ENCODE results near the gene AURKB.
"Not testable (repeated sequence)": the region's sequence is repeated elsewhere in the genome, so short reads cannot be mapped to it uniquely, and the experiment has no call there.

AURKB gene

DNA sequence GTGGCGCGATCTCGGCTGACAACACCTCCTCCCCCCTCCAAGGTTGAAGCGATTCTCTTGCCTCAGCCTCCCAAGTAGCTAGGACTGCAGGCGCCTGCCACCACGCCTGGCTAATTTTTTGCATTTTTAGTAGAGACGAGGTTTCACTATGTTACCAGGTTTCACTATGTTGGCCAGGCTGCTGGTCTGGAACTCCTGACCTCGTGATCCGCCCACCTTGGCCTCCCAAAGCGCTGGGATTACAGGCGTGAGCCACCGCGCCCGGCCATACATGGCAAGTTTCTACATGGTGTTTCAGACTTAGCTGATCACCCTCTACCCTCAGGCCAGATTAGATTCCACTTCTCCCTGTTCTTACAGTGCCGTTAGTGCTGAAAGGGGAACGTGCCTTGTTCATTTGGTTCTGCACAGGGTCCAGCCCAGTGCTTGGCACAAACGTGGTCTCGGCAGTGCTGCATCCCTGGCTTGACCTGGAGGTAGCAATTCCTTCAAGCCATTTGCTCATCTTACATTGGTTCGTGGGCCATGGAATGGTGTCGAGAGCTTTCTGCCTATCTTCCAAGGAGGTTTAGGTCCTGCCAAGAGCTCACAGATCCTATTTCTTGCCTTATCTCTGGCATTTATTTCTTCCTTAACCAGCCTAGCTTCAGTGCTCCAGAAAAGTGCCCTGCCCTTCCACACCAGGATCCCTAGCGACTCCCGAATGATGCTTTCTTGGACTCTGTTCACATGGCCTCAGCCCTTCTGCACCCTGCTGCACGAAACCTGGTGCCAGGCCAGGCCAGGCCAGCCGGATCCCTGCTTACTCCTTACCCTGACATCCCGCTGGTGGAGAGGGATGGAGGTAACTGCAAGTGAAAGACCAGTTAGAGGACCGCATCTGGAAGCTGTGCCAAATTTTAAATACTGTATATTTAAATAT, 14.8 kb upstream of the AURKB start:
- no peak for DNase-seq

DNA sequence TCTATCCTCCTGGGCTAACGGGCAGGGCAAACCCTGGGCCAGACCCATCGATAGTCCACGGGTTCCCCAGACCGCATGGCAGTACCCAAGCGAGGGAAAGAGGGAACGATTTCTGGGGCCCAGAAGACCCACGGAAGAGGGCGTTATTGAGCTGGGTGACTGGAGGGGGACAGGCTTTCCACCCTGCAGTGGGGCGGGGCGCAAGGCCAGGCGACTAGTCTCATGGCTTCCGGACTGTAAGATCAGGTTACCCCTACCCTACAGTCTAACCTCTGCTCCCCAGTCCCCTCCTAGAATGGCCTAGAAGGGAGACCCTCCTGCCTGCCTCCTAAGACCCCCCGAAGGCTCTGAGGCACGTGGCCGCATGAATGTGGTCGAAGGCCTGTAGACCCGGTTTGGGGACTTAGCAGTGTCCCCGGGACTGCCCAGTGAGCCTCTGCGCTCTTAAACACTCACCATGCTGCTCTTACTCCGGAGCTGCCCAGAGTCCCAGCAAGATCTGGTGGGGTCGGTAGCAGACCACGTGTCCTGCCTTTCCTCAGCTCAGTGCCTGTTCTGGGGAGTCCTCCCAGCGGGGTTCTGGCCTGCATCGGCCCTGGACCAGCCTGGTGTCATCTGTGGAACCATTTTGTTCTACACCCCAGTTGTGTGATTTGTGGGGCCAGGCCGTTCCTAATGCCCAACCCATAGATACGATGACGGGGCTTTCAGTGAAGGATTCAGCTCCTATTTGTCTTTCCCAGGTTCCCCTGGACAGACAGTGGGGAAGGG, 13.2 kb upstream of the AURKB start:
- DNase-seq = no peak

DNA sequence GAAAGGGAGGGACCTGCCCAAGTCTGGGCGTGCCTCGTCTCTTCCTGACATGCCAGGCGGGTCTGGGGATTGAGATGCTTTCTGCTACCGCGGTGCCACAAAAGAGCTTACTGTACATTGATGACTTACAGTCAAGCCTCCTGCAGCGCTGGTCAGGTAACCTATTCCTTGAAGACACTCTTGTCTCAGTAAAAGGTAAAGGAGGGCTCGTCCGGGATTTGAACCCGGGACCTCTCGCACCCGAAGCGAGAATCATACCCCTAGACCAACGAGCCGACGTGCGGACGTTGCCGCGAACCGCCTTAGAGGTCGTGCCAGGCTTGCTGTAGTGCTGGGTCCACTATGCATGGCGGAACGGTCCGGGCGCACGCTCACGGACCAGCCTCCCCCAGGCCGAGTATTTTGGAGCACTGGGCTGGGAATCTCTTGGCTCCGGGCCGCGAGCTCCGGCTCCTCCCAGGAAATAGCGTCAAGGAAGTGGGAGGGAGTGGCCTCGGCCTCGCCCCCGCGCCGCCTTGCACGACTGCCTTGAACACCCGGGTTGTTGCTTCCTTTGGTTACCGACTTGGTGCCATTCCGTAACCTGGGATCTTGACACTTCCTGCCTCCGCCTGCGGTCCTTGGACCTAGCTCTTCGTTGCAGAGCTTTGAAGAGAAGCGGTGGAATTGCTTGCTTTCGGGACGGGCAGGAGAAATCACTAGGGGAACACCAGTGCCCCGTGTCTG, 12.4 kb upstream of the AURKB start:
- peak; percentile 82 for DNase-seq

DNA sequence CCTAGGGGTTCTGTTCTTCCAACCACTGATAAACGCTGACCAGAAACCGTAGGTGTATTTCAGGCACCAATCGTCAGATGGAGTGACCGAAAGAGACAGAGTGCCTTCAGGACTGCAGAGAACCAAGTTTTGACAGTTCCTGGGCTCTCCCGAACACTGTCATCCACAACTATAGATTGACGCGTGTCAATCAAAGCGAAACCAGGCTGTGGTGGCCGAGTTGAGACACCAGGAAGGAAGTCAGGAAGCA, 11.9 kb upstream of the AURKB start:
- peak; percentile 64 for DNase-seq

DNA sequence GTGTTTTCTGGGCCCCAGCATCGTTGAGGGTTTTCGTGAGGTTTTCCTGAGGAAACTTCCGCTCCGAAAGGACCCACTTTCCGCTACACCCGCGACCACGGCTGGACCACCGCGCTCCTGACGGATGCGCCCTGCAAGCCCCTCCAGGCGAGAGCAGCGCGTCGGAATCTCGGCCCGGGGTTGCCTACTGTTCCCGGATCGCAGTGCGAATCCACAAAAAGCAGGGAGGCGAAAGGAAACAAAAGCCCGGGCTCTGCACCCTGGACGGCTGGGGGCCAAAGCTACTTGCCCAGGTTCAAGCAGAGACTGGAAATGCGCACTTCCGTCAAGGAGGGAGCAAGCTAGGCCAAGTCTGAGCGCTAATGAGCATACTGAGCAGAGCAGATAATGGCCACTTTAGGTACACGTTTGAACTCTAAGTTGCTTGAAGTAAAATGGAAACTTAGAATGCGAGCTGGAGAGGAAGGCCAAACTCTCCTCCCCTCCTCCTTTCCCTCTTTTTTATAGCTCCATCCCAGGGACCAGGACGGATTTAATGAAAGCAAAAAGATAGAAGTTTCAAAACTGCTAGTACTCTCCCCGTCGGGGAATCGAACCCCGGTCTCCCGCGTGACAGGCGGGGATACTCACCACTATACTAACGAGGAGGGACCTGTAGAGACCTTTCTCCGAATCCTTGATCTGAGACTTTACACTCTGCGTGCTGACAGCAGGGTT, 11.4 kb upstream of the AURKB start:
- peak; percentile 79 for DNase-seq

DNA sequence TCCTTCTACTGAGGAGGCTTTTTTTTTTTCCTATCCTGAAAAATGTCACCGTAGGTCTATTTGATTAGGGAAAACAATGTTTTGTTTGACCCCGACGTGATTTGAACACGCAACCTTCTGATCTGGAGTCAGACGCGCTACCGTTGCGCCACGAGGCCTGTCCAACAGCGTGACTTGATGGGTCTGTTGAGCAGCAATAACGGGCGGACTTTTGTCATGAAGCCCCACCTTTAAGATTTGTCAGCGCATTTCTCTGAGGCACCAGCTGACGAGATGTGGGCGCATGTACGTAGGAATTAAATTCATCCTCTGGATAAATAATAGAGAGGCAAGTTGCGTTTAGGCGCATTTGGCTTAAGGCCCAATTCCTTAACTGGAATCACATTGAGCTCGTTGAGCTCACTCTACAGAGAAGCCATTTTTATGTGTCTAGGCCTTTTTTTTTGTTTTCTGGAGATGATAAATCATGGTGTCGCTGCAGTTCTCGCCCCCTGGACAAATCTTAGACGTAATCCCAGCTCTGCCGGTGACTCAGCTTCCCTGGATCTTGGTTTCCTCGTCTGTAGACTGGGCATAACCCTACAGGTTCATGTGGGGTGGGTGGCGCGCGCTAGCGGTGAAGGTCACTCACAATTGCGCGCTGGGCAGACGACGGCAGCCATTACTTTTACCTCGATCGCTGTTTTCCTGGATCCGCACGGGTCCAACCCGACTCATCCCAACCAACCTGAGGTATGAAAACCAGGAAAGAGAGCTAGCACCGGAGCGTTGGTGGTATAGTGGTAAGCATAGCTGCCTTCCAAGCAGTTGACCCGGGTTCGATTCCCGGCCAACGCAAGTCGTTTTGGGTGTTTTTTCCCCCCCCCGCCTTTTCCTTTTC, 10.6 kb upstream of the AURKB start:
- peak; percentile 70 for DNase-seq

DNA sequence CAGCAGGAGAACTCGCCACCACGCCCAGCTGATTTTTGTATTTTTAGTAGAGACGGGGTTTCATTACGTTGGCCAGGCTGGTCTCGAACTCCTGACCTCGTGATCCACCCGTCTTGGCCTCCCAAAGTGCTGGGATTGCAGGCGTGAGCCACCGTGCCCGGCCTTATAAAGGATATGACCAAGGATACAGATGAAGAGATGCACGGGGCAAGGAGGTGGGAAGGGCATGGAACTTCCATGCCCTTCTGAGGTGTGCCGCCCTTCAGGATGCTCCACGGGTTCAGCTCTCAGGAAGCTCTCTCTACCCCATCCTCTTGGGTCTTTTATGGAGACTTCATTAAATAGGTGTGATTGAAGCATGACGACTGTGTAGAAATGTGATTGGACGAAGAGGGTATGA, 3.6 kb upstream of the AURKB start:
- not testable (repeated sequence) for DNase-seq

DNA sequence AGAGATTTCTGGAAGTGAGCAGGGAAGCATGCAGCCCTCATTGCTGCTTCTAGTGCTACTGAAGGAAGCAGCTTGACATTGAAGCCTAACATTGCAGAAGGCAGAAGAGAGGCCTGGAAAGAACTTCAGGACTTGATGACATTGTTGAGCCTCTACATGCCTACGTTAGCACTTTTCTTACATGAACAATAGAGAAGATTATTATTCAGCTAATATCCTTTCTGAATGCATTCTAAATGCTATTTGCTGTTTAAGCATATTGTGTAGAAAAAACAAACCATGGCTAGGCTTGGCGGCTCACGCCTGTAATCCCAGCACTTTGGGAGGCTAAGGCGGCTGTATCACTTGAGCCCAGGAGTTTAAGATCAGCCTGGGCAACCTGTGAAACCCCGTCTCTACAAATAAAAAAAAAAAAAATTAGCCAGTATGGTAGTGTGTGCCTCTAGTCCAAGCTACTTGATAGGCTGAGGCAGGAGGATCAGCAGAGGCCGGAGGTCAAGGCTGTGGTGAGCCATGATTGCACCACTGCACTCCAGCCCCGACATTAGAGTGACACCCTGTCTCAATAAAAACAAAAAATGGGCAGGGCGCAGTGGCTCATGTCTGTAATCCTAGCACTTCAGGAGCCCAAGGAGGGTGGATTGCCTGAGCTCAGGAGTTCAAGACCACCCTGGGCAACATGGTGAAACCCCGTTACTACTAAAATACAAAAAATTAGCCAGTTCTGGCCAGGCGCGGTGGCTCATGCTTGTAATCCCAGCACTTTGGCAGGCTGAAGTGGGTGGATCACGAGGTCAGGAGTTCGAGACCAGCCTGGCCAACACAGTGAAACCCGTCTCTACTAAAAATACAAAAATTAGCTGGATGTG, 2.2 kb upstream of the AURKB start:
- DNase-seq = no peak

DNA sequence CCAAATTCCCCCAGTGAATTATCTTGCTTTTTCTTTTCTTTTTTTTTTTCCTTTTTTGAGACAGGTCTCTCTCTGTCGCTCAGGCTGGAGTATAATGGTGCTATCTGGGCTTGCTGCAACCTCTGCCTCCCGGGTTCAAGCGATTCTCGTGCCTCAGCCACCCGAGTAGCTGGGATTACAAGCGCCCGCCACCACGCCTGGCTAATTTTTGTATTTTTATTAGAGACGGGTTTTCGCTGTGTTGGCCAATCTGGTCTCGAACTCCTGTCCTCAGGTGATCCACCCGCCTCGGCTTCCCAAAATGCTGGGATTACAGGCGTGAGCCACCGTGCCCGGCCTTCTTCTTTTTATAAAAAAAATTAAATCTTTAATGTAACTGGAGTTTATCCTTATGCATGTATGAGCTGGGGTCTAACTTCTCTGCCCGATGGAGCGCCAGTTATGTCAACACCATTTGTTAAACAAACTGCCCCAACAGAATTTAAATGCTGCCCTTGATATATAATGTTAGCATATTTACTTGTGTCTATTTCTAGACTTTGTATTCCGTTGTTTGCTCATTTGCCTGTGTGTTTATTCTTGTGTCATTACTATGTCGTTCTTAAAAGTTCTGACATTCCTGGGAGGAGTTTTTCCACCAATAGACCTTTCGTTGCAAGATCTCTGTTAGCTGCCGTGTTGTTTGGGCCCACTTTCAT, 535 bp upstream of the AURKB start:
- no peak for DNase-seq

DNA sequence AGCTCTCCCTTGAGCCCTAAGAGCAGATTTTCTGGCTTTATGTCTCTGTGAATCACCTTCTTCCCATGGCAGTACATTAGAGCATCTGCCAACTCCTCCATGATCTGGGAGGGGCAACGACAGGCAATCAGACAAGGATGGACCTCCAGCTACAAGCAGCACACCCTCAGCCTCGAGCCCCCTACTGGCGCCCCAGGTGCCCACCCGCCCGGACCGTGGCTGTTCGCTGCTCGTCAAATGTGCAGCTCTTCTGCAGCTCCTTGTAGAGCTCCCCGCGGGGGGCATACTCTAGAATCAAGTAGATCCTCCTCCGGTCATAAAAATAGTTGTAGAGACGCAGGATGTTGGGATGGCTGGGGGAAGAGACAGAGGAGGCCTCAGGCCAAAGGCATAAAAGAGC, 3.8 kb downstream of the AURKB start:
- DNase-seq = no peak

DNA sequence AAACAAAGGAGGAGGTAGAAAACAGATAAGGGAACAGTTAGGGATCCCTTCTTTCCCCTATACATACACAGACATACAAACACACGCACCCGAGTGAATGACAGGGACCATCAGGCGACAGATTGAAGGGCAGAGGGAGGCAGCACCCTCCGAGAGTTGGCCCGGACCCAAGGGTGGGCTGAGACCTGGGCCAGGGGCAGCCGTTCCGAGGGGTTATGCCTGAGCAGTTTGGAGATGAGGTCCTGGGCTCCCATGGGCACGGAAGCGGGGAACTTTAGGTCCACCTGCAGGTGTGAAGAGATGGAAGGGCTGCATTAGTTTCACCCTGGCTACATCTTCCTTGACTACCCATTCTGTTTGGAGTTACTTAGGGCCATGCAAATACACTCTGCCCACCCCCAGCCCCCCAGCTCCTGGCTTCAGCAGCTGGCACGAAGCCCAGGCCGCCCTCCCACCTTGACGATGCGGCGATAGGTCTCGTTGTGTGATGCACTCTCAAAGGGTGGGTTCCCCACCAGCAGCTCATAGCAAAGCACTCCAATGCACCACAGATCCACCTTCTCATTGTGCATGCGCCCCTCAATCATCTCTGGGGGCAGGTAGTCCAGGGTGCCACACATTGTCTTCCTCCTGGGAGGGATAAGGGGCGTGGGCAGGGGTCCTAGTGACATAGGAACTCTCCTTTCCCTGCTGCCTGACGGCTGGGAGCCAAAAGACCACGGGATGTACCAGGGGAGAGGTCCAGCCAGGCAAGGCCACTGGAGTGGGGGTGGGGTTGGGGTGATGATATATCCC, 5.4 kb downstream of the AURKB start:
- no peak for DNase-seq

DNA sequence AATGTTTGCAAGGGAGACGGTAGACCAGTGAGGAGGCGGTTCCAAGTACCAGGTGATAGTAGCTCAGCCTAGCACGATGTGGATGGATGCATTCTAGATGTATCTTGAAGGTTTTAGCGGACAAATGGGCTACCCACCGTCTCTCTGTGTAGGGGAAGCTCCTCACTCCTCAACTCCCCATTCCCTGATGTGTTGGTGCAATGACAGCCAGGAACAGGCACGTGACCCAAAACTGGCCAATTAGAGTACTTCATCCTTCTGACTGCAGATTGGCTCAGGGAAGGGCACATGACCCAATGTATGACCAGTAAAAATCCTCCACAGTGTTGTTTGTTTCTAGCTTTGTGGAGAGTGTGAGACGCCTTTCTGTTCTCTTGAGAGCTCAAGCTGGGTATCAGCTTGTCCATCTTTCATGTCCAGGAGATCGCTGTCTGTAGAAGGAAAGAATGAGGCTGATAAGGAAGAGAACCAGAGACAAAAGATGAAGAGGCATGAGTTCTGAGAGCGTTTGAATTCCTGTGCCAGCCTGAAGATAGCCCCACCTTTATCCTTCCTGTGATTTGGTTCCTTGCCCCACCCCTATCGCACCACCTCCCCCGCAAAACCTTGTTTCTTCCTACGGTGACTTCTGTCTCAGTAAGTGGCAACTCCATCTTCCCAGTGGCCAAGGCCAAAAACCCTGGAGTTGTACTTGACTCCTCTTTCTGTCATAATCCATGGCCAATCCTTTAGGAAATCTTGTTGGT, 18.1 kb downstream of the AURKB start:
- DNase-seq = peak; percentile 30

DNA sequence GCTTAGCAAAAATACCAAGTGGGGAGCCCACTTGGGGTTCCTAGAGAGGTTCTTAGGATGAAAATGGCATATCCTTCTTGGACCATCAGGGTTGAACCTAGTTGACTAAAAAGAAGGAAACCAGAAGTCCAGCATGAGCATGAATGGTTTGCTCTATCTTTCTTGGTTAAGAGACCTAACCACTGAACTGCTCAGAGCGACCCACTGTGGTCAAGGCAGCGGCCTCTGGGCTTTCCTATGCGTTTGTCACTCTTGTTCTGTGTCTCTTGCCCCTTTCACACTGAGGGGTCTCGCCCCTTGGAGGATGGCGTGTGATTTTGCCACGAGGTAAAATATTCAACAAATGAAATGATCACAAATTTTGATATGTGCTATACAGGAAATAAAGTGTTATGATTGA, 19.9 kb downstream of the AURKB start:
- no peak for DNase-seq

DNA sequence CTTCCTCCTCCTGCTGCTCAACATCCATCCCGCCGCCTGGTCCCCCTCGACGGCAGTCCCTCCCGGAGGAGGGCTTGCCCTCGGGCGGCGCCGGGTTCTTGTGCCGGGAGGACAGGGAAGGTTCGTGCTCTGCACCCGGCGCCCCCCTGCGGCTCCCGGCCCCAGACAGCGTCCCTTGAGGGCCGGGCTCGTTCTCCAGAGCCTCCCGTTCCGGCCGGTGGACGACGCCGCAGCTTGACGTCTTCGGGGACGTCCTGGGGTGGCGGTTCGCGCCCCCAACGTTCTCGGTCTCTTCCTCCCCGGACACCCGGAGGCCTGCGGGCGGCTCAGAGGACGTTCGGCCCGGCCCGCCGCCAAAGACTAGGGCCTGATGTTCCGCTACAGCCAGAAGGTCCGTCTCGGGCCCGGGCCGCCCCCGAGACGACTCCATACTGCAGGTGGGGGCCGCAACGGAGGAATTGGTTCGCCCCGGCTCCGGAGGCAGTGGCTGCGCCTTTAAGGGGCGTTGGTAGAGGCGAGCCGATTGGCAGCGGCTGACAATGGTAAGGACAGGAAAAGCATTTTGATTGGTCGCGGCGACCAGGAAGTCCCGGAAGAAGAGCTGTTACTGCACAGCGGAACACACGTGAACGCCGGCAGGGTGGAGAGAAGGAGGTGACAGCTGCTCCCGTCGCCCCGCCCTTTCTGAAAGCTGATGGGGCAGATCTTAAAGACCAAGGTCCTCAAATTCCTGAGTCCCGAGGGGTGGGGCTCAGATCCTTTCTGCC, 20.5 kb downstream of the AURKB start, which contains the start of gene BORCS6:
Gene BORCS6, minus strand, starts transcription at position 470 of the 767 bp plus-strand sequence. Its CDS starts 40 bp downstream, at position 430.
- peak; percentile 90 for DNase-seq

DNA sequence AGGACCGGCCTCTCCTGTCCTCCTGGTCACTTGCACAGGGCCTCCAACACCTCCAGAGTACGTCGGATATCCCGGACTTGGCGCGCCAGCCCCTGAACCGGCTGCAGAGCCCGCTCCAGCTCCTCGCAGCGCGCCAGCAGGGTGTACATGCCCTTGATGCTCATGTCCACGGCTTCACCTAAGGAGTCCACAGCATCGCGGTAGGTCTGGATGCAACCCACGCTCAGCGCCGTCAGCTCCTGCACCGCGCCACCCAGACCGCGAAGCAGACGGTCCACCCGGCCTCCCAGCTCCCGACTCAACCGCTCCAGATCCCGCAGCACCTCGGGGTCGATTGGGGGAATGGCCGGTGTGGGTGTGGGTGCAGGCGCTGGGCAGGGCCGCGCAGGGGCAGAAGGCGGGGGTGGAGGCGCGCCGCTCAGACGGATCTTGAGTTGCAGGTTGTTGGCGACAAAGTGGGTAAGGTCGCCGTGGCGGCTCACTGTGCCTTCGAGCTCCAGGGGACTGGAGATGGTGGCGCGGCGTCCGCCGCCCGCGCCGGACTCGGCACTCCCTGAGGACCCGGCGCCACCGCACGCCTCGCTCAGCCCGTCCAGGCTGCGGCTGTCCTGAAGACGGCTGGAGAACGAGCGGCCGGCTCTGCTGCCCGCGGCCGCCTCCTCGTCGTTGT, 21.2 kb downstream of the AURKB start:
- no peak for DNase-seq

DNA sequence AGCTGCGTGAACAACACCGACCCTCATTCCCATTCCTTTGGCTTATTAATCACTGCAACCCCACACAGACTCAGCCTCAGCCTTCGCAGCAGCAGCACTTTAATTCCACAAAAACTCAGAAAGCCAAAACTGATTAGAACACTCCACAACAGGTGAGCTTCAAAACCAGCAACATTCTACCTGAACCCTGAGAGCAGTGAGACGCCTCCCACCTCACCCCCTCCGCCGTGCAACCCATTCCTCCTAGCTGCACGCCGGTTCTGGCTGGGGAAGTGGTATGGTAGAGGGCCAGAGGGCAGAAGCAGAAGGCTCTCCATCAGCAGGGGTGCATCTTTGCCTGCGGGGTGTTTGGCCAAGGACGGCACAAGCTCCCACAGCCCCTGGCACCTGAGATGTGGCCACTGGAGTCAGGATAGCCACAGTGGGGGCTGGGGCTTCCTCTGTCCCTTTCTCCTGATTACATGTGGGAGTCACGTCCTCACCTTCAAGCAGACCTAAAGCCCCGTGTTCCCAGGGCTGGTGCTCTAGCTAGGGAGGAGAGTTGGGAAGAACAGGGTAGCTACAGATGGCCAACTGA, 22.0 kb downstream of the AURKB start:
- DNase-seq = no peak

Measured in activated effector memory CD4-positive, alpha-beta T cell treated with Interleukin-2 at 50 U/mL for 16 hours (primary cell).